ENCODE results near the gene AMHR2.
"Not testable (repeated sequence)": the region's sequence is repeated elsewhere in the genome, so short reads cannot be mapped to it uniquely, and the experiment has no call there.

Gene AMHR2

DNA sequence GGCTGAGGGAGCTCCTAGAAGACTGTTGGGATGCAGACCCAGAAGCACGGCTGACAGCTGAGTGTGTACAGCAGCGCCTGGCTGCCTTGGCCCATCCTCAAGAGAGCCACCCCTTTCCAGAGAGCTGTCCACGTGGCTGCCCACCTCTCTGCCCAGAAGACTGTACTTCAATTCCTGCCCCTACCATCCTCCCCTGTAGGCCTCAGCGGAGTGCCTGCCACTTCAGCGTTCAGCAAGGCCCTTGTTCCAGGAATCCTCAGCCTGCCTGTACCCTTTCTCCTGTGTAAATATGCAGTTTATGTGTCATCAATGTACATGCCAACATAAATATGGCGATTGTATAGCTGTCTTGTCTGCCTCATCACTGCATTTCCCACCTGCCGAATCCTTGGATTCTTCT lies 7.5 kb downstream of the AMHR2 start:
- Histone ChIP-seq H3K79me2 (ENCODE audit: control insufficient read depth, insufficient read depth, low read length, unreplicated experiment) (no peaks in the 10 kb centered on the region), H3K27me3 (ENCODE audit: insufficient read depth, low read length) (no peaks in the 10 kb centered on the region), H3K4me1 (ENCODE audit: control insufficient read depth, insufficient read depth, low read length, unreplicated experiment) (peaks cover 23% of the 10 kb centered on the region), H3K27ac (ENCODE audit: low read depth, low read length) (no peak overlapping the region), H3K4me3 (ENCODE audit: low read depth, low read length) (no peak overlapping the region), H2AFZ (ENCODE audit: low read length, unreplicated experiment) (peak overlapping the region; percentile 25), H3K36me3 (ENCODE audit: insufficient read depth, low read length) (no peaks in the 10 kb centered on the region)

DNA sequence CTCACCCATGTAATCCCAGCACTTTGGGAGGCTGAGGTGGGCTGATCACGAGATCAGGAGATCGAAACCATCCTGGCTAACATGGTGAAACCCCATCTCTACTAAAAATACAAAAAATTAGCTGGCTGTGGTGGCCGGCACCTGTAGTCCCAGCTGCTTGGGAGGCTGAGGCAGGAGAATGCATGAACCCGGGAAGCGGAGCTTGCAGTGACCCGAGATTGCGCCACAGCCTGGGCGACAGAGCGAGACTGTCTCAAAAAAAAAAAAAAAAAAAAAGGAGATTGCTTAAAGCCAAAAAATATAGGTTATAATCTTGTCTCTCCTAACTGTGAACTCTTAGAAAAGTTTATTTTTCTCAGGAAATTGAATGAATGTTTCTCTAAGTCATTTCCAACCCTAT lies 11.7 kb downstream of the AMHR2 start:
- not testable (repeated sequence) for H2AFZ ChIP-seq (ENCODE audit: low read length, unreplicated experiment); H3K79me2 ChIP-seq (ENCODE audit: control insufficient read depth, insufficient read depth, low read length, unreplicated experiment); H3K4me3 ChIP-seq (ENCODE audit: low read depth, low read length); H3K27me3 ChIP-seq (ENCODE audit: insufficient read depth, low read length); H3K36me3 ChIP-seq (ENCODE audit: insufficient read depth, low read length); H3K27ac ChIP-seq (ENCODE audit: low read depth, low read length)
- peaks cover 11% of the 10 kb centered on the region for H3K4me1 ChIP-seq (ENCODE audit: control insufficient read depth, insufficient read depth, low read length, unreplicated experiment)

DNA sequence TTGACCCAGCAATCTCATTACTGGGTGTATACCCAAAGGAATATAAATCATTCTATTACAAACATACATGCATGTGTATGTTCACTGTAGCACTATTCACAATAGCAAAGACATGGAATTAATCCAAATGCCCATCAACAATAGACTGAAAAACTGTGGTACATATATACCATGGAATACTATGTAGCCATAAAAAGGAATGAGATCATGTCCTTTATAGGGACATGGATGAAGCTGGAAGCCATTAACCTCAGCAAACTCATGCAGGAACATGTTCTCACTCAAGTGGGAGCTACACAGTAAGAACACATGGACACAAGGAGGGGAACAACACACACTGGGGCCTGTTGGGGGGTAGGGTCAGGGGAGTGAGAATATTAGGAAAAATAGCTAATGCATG lies 15.9 kb downstream of the AMHR2 start:
- H3K36me3 ChIP-seq (ENCODE audit: insufficient read depth, low read length); H3K27me3 ChIP-seq (ENCODE audit: insufficient read depth, low read length); H3K27ac ChIP-seq (ENCODE audit: low read depth, low read length); H3K4me3 ChIP-seq (ENCODE audit: low read depth, low read length); H2AFZ ChIP-seq (ENCODE audit: low read length, unreplicated experiment): not testable (repeated sequence)
- Histone ChIP-seq H3K79me2 (ENCODE audit: control insufficient read depth, insufficient read depth, low read length, unreplicated experiment) (peaks cover 16% of the 10 kb centered on the region), H3K4me1 (ENCODE audit: control insufficient read depth, insufficient read depth, low read length, unreplicated experiment) (peaks cover 13% of the 10 kb centered on the region)

DNA sequence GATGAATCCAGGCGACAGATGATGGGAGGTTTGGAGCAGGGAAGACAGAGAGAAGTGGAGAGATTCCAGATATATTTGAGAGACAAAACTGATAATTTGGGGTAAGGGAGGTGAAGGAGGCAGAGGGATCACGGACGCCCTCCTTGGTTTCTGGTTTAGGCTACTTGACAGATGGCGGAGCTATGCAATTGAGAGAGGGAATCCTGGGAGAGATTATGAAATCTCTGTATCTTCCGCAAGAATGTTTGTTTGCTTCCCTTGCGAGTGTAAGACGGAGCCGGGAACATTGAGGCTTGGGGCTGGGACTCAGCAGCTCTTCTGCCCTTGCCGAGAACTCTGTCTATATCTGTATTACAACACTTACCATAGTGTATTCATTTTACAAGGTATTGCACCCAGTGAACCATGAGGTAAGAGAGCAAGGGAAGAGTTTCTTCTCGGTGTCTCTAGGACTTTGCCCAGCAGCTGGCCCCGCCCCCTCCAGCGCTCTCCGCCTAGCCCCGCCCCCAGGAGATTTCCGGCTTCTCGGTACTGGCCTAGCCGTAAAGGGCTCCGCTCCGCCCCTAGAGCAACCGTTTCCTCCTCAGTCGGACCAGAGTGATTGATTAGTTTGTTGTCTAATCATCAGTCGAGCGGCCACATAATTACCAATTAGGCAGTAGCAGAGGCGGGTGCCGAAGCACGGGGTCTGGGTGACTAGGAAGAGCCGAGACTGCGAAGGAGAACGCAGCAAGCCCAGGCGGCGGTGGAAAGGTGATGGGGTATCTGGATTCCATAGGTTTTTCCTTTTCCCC lies 17.6 kb downstream of the AMHR2 start, which contains the start of gene PRR13:
PRR13 (plus strand) TSS at position 695 of the 794 bp plus-strand sequence. CDS start 981 bp downstream, outside the sequence.
- Histone ChIP-seq H3K4me3 (ENCODE audit: low read depth, low read length) (peak within 1 kb of the TSS; percentile 97), H2AFZ (ENCODE audit: low read length, unreplicated experiment) (peak within 1 kb of the TSS; percentile 95), H3K79me2 (ENCODE audit: control insufficient read depth, insufficient read depth, low read length, unreplicated experiment) (peaks cover 19% of the 10 kb centered on the region), H3K36me3 (ENCODE audit: insufficient read depth, low read length) (peaks cover 10% of the 10 kb centered on the region), H3K4me1 (ENCODE audit: control insufficient read depth, insufficient read depth, low read length, unreplicated experiment) (peaks cover 13% of the 10 kb centered on the region), H3K27ac (ENCODE audit: low read depth, low read length) (peak within 1 kb of the TSS; percentile 80), H3K27me3 (ENCODE audit: insufficient read depth, low read length) (no peaks in the 10 kb centered on the region)

DNA sequence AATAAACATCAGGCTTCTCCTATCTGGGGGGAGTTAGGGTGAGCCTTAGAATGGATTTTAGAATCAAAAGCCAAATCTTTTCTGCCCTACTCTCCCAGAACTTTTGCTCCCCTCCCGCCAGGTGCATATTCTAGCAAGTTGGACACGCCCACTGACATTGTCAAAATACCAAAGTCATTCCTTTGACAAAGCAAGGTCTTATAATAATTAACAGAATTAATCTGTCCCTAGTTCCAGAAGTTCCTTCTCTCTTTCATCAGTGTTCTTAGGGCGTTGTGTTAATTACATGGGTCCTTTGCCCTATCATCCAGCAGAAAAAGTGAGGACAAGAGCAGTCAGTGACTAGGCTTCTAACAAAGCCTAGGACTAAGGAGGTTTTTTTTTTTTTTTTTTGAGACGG lies 20.3 kb downstream of the AMHR2 start:
- H3K36me3 ChIP-seq (ENCODE audit: insufficient read depth, low read length), result peaks cover 13% of the 10 kb centered on the region
- peaks cover 13% of the 10 kb centered on the region for H3K4me1 ChIP-seq (ENCODE audit: control insufficient read depth, insufficient read depth, low read length, unreplicated experiment)
- H3K4me3 ChIP-seq (ENCODE audit: low read depth, low read length), result no peak overlapping the region
- H3K27ac ChIP-seq (ENCODE audit: low read depth, low read length), result no peak overlapping the region
- H2AFZ ChIP-seq (ENCODE audit: low read length, unreplicated experiment), result no peak overlapping the region
- H3K79me2 ChIP-seq (ENCODE audit: control insufficient read depth, insufficient read depth, low read length, unreplicated experiment), result peaks cover 19% of the 10 kb centered on the region
- no peaks in the 10 kb centered on the region for H3K27me3 ChIP-seq (ENCODE audit: insufficient read depth, low read length)

DNA sequence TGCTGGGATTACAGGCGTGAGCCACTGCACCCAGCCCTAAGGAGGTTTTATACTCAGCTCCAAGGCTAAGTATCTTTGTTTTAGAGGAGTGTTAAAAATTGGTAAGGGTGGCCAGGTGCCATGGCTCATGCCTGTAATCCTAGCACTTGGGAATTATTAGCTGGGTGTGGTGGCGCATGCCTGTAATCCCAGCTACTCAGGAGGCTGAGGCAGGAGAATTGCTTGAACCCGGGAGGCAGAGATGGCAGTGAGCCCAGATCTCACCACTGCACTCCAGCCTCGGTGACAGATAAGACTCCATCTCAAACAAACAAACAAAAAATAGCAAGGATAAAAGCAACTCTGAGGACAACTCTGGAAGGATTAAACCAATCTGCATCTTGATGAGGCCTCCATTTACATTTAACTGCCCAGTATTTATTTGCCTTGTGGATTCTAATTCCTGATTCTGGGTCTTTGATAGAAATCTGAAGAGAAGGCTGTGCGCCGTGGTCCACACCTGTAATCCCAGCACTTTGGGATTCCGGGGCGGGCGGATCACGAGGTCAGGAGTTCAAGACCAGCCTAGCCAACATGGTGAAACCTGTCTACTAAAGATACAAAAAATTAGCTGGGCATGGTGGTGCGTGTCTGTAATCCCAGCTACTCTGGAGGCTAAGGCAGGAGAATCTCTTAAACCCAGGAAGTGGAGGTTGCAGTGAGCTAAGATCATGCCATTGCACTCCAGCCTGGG lies 21.1 kb downstream of the AMHR2 start:
- H3K79me2 ChIP-seq (ENCODE audit: control insufficient read depth, insufficient read depth, low read length, unreplicated experiment), result peaks cover 19% of the 10 kb centered on the region
- H3K27ac ChIP-seq (ENCODE audit: low read depth, low read length); H3K4me3 ChIP-seq (ENCODE audit: low read depth, low read length); H2AFZ ChIP-seq (ENCODE audit: low read length, unreplicated experiment); H3K27me3 ChIP-seq (ENCODE audit: insufficient read depth, low read length): not testable (repeated sequence)
- peaks cover 13% of the 10 kb centered on the region for H3K36me3 ChIP-seq (ENCODE audit: insufficient read depth, low read length)
- H3K4me1 ChIP-seq (ENCODE audit: control insufficient read depth, insufficient read depth, low read length, unreplicated experiment), result peaks cover 13% of the 10 kb centered on the region

DNA sequence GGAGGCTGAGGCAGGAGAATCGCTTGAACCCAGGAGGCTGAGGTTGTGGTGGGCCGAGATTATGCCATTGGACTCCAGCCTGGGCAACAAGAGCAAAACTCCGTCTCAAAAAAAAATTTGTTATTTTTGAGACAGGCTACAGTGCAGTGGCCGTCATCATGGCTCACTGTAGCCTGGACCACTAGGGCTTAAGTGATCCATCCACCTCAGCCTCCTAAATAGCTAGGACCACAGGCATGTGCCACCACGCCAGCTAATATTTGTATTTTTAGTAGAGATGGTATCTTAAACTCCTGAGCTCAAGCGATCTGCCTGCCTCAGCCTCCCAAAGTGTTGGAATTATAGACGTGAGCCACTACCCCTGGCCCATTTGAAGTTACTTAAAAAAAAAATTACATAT lies 27.3 kb downstream of the AMHR2 start:
- Histone ChIP-seq H3K36me3 (ENCODE audit: insufficient read depth, low read length) (peaks cover 34% of the 10 kb centered on the region), H3K4me1 (ENCODE audit: control insufficient read depth, insufficient read depth, low read length, unreplicated experiment) (peaks cover 11% of the 10 kb centered on the region), H3K4me3 (ENCODE audit: low read depth, low read length) (no peak overlapping the region), H3K79me2 (ENCODE audit: control insufficient read depth, insufficient read depth, low read length, unreplicated experiment) (peaks cover 39% of the 10 kb centered on the region), H3K27me3 (ENCODE audit: insufficient read depth, low read length) (no peaks in the 10 kb centered on the region), H2AFZ (ENCODE audit: low read length, unreplicated experiment) (no peak overlapping the region), H3K27ac (ENCODE audit: low read depth, low read length) (no peak overlapping the region)

DNA sequence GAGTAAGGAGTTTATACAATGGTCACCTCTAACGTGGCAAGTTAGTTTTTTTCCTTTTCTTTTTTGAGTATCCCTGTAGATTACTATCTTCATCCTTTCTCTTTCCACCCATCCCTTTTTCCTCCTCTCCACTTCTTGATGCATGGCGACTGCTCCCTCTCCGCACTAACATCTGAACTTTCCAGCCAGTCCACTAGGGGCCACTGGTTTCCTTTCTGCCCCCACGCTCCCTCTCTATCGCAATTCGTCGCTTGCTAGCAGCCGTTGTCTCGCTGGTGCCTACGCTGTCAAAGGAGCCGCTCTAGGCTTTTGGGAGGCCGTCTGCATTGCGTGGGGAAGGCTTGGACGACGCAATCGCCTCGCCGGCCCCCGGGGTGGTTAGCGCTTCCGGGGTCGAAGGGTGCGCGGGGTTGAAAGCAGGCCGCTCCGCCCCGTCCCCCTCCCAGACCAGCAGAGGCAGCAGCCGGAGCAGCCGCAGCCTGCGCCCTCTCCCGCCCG lies 28.1 kb downstream of the AMHR2 start, which contains the start of gene PCBP2:
PCBP2 (plus strand) TSS at position 442 of the 498 bp plus-strand sequence. CDS start 2,699 bp downstream, outside the sequence.
- Histone ChIP-seq H3K4me1 (ENCODE audit: control insufficient read depth, insufficient read depth, low read length, unreplicated experiment) (peaks cover 11% of the 10 kb centered on the region), H2AFZ (ENCODE audit: low read length, unreplicated experiment) (no peak within 1 kb of the TSS), H3K27me3 (ENCODE audit: insufficient read depth, low read length) (no peaks in the 10 kb centered on the region), H3K36me3 (ENCODE audit: insufficient read depth, low read length) (peaks cover 37% of the 10 kb centered on the region), H3K79me2 (ENCODE audit: control insufficient read depth, insufficient read depth, low read length, unreplicated experiment) (peaks cover 47% of the 10 kb centered on the region), H3K27ac (ENCODE audit: low read depth, low read length) (peak within 1 kb of the TSS; percentile 91), H3K4me3 (ENCODE audit: low read depth, low read length) (peak within 1 kb of the TSS; percentile 92)

DNA sequence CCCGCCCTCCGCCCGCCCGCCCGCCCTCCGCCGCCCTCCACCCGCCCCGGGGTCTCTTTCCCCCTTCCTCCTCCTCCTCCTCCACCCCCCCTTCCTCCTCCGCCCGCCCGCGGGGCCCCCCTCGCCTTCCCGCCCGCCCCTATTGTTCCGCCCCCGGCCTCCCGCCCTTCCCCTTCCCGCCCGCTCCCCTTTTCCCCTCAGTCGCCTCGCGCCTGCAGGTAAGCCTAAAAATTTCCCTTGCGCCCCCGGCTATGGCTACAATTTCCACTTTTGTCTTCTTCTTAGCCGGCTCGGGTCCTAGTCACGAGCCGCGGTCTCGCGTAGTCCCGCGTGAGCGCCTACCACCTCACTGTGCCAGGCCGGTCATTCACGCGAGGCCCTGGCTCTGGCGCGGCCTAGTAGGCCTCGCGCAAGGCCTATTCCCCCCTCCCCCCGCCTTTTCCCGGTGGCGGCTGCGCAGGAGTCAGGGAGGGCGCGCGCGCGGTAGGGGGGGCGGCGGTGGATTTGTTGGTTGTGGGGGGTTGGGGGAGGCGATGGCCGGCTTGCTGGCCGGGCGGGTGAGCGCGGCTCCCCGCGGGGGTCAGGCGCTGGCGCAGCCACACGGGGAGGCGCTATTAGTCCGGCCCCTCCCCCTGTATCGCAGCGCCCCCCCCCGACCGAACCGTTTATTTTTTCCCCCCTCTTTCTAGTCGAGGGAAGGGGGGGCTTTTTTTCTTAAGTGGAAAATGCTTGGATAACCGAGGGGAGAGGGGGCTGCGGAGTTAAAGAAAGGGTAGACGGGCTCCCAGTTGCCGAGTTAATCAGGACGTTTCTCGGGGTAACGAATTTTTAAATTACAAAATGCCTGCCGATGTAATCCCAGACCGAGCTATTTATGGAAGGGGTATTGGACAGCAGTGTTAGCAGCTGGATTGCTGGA lies 28.8 kb downstream of the AMHR2 start:
- H3K27ac ChIP-seq (ENCODE audit: low read depth, low read length), result peak overlapping the region; percentile 91
- H3K4me3 ChIP-seq (ENCODE audit: low read depth, low read length), result peak overlapping the region; percentile 92
- H2AFZ ChIP-seq (ENCODE audit: low read length, unreplicated experiment), result no peak overlapping the region
- no peaks in the 10 kb centered on the region for H3K27me3 ChIP-seq (ENCODE audit: insufficient read depth, low read length)
- H3K36me3 ChIP-seq (ENCODE audit: insufficient read depth, low read length), result peaks cover 42% of the 10 kb centered on the region
- peaks cover 11% of the 10 kb centered on the region for H3K4me1 ChIP-seq (ENCODE audit: control insufficient read depth, insufficient read depth, low read length, unreplicated experiment)
- H3K79me2 ChIP-seq (ENCODE audit: control insufficient read depth, insufficient read depth, low read length, unreplicated experiment), result peaks cover 53% of the 10 kb centered on the region

Data from ACC112 (cell line).